Ramos (cell line): ENCODE measurements around the gene RMDN3.

Source experiments
- in situ Hi-C: fragments of 300-500 bp; cut with MboI; formaldehyde crosslinking; loops from one replicate; pipeline ENCODE4 v1.14.3; 2022; ENCODE audit warnings: low sequenced_read_pairs; ENCODE audit not compliant: unreplicated experiment

Gene RMDN3

DNA sequence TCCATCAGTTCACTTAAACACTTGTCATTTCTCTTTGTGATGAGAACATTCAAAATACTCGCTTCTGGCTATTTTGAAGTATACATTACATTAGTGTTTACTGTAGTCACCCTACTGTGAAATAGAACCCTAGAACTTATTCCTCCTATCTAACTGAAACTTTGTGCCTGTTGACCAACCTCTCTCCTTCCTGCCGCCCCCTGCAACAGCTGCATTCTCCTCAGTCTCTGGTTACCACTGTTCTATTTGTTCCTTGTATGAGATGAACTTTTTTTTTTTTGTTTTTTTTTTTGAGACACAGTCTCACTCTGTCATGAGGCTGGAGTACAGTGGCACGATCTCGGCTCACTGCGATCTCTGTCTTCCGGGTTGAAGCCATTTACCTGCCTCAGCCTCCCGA, 57.1 kb downstream of the RMDN3 start:
- in situ Hi-C loops: no loop called here

GRCh38 chr15:40696228-40696627, 58.8 kb downstream of the RMDN3 start:
- in situ Hi-C loops: no loop called here

DNA sequence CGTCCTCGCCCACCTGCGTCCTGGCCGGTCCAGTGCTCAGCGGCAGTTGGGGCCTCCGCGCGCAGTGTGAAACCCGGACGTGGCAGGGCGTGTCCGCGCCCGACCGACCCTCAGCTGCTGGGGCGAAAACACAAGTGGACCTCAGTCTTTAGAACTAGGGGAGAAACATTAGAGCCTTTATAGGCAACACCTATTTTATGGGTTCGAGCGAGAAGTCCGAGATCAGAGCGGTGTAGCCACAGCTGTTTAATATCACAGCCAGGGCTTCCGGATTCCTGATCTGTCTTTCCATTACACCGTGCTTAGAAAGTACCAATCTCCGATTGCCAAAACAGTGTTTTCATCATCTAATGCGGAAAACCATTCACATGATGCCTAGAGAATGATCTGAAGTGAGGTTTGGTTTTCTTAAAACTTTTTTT, 59.6 kb downstream of the RMDN3 start:
- in situ Hi-C loops: no loop called here

- in situ Hi-C loops: no loop called here
Measured at GRCh38 chr15:40694688-40695468, 60.2 kb downstream of the RMDN3 start, which contains the start of gene RAD51. RAD51 (plus strand) TSS chr15:40695174; CDS start chr15:40698759, 3,585 bp downstream.

- in situ Hi-C loops: no loop called here
Measured at GRCh38 chr15:40693904-40694687, 61.0 kb downstream of the RMDN3 start.

DNA sequence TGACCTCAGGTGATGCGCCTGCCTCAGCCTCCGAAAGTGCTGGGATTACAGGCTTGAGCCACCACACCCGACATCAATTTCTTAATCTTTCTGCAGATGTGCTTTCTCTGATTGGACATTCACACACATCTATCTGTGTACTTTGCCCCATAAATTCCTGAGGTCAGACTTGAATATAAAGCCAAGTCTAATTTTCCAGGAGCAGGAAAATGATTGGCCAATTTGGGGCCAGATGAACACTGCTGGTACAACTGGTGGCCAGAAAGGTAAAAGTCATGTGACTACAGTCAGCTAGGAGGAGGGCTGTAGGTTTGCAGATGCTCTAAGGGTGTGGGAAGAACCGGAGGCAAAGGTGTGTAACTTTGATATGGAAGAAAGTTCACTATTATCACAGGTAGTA, 63.3 kb downstream of the RMDN3 start:
- in situ Hi-C loops: no loop called here

DNA sequence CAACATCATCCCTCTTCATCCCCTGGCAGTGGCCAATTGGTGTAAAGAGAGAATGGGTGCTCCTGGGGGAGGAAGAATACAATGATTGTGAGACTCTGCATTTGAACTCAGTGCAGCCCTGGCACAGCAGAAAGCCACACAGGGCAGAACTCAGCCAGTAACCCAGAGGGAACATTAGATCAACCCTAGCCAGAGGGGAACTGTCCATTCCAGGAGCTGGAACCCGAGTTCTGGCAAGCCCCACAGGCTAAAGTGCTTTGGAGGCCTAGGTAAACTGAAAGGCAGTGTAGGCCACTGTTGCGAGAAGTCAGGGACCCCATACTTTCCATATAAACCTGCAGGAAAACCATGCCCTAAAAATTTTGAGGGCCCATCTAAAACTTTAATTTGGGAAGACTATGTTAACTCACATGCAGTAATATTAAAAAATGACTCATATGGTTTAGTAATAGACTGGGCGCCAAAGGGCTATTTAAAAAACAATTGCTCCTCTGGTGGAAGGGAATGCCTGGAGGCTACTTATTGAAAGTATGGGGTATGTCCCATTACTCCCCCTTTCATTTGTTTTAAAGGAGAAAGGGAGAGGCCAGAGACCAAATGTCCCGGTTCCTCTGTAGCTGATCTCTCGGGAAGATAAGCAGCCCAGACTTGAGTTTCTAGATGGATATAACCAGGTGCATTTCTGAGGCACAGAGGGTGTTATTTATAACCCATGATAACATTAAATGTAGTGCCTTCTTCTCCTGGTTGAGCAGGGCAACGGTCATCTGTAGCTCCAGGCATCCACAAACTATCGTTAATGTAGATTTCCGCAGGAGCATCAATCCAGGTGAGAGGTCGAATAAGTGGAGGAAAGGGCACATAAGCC, 65.9 kb downstream of the RMDN3 start:
- in situ Hi-C loops: no loop called here
